OCI-LY7 (cell line): Measurements from ENCODE around the gene ARFIP1. TPM values are rescaled to one million over a fixed set of nuclear protein-coding genes. Genes with fewer than 3 reads are reported as not detected.

ENCODE experiments used
- BruUV-seq: library from RNA; stranded (reverse); fragments of 400-500 nt; replicated peaks from 2 replicates; lab custom pipeline; 2021; lab: Mats Ljungman, UMichigan
- CTCF ChIA-PET: fragments of 300-600 bp; sonication (Branson Sonifier 250); formaldehyde crosslinking; loops from one replicate; lab custom pipeline; 2022; ENCODE audit warnings: antibody characterized with exemption; ENCODE audit not compliant: unreplicated experiment; lab: Charles Lee
- POLR2A ChIA-PET: fragments of 300-600 bp; sonication (Branson Sonifier 250); formaldehyde crosslinking; loops from one replicate; lab custom pipeline; 2022; ENCODE audit warnings: antibody characterized with exemption; lab: Charles Lee
- DNase-seq: peaks from one replicate; pipeline ENCODE4 v3.0.0-alpha.2; 2015; ENCODE audit warnings: low spot score
- H2AFZ ChIP-seq: fragments of 200-600 bp; sonication (generic), shearing (Covaris generic); 2 replicates; pipeline ENCODE4 v1.6.1; 2014; ENCODE audit warnings: mild to moderate bottlenecking, antibody characterized with exemption, low read length, moderate library complexity
- H3K27ac ChIP-seq: fragments of 200-600 bp; sonication (generic); 2 replicates; pipeline ENCODE4 v1.5.1; 2014; ENCODE audit warnings: mixed run types, low read depth, mild to moderate bottlenecking, moderate library complexity, low read length, inconsistent platforms; ENCODE audit not compliant: poor library complexity, severe bottlenecking
- H3K36me3 ChIP-seq: fragments of 200-600 bp; sonication (generic); 2 replicates; pipeline ENCODE4 v1.6.1; 2014; ENCODE audit warnings: mild to moderate bottlenecking, antibody characterized with exemption, low read length, moderate library complexity, mixed read lengths; ENCODE audit not compliant: insufficient read depth
- H3K4me1 ChIP-seq: fragments of 200-600 bp; sonication (generic); 2 replicates; pipeline ENCODE4 v1.5.1; 2014; ENCODE audit warnings: mild to moderate bottlenecking, low read length; ENCODE audit not compliant: insufficient read depth, poor library complexity, severe bottlenecking
- H3K4me2 ChIP-seq: fragments of 200-600 bp; sonication (generic); 2 replicates; pipeline ENCODE4 v1.6.1; 2014; ENCODE audit warnings: mild to moderate bottlenecking, low read length
- H3K4me3 ChIP-seq: fragments of 200-600 bp; sonication (generic); 2 replicates; pipeline ENCODE4 v1.5.1; 2014; ENCODE audit warnings: mild to moderate bottlenecking, low read depth, low read length; ENCODE audit not compliant: poor library complexity, severe bottlenecking
- H3K79me2 ChIP-seq: fragments of 200-600 bp; sonication (generic); 2 replicates; pipeline ENCODE4 v1.6.1; 2016; ENCODE audit warnings: low read depth, mild to moderate bottlenecking, low read length, moderate library complexity, mixed read lengths; ENCODE audit not compliant: insufficient read depth
- H3K9me2 ChIP-seq: fragments of 200-600 bp; sonication (generic); 2 replicates; pipeline ENCODE4 v1.6.1; 2016; ENCODE audit warnings: mild to moderate bottlenecking, low read length, mixed read lengths; ENCODE audit not compliant: insufficient read depth
- H3K9me3 ChIP-seq: fragments of 200-600 bp; sonication (generic); 2 replicates; pipeline ENCODE4 v1.6.1; 2014; ENCODE audit warnings: mild to moderate bottlenecking, mixed run types, low read length, mixed read lengths
- H4K20me1 ChIP-seq: fragments of 200-600 bp; sonication (generic); 2 replicates; pipeline ENCODE4 v1.6.1; 2014; ENCODE audit warnings: mild to moderate bottlenecking, antibody characterized with exemption, low read length, moderate library complexity, mixed read lengths; ENCODE audit not compliant: insufficient read depth
- EZH2phosphoT487 ChIP-seq: fragments of 200-600 bp; sonication (generic); IDR thresholded peaks from 2 replicates; pipeline ENCODE4 v1.6.1; 2018; ENCODE audit warnings: low read depth, borderline replicate concordance, mild to moderate bottlenecking, mixed run types, antibody characterized with exemption, low read length, moderate library complexity, mixed read lengths
- intact Hi-C: fragments of 100-400 bp; cut with micrococcal nuclease; formaldehyde crosslinking; loops from one replicate; pipeline ENCODE4 v1.10.0; 2022; ENCODE audit not compliant: unreplicated experiment
- total RNA-seq, 2 experiments: library from RNA; depleted of rRNA in 1 of 2; stranded (reverse); fragments of >200 nt in 1 of 2; shearing (Covaris generic) in 1 of 2; gene quantifications; 2 replicates each; pipeline ENCODE4 v1.2.3, GENCODE V29; 2014 to 2022
- TF ChIP-seq, protein P1 (sequence below): fragments of 200-600 bp; sonication (generic); conservative IDR thresholded peaks from 2 replicates; pipeline ENCODE4 v1.5.1; 2014; ENCODE audit warnings: mild to moderate bottlenecking, antibody characterized with exemption, low read length, moderate library complexity, mixed read lengths

The ARFIP1 gene
- total RNA-seq, 2 experiments from 2014 or later = 27.0 to 29.3 TPM

DNA sequence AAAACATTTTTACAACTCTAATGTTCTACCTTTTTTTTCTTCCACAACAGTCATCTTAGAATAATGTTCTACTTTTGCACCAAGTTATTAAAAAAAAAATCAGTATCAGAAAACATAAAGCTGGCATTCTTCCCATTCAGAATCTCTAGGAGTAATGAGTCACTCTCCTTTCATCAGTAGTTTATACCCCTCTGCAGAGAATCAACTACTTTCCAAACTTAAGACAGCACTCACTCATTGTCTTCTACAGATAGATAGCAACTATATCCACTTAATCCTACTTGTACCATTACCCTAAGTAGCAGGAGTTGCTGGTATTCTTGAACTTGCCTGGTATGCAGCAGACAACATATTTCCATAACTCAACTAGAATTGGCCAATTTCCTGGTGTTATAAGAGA is 3.4 kb upstream of the ARFIP1 start:
- H4K20me1 ChIP-seq = no peaks in the 10 kb centered on the region
- no peaks in the 10 kb centered on the region for H3K9me2 ChIP-seq
- BruUV-seq = no TSS peak
- H3K36me3 ChIP-seq = no peaks in the 10 kb centered on the region
- H3K9me3 ChIP-seq = no peaks in the 10 kb centered on the region
- POLR2A ChIA-PET = interaction anchor here (0.6 kb wide), 1 partner anchor 995 kb away, joined by 3 read pairs; no protein-coding TSS in a partner anchor
- intact Hi-C loops = loop anchor here (5.0 to 10.0 kb wide), 2 partner anchors 308 to 324 kb away; no protein-coding TSS in a partner anchor
- no peak overlapping the region for H3K27ac ChIP-seq
- H3K4me3 ChIP-seq = no peak overlapping the region
- H3K4me1 ChIP-seq = peaks cover 26% of the 10 kb centered on the region
- H3K79me2 ChIP-seq = peaks cover 15% of the 10 kb centered on the region
- no peak for DNase-seq
- H3K4me2 ChIP-seq = no peak overlapping the region
- no peak for TF ChIP-seq EZH2phosphoT487
- TF ChIP-seq, protein P1, sequence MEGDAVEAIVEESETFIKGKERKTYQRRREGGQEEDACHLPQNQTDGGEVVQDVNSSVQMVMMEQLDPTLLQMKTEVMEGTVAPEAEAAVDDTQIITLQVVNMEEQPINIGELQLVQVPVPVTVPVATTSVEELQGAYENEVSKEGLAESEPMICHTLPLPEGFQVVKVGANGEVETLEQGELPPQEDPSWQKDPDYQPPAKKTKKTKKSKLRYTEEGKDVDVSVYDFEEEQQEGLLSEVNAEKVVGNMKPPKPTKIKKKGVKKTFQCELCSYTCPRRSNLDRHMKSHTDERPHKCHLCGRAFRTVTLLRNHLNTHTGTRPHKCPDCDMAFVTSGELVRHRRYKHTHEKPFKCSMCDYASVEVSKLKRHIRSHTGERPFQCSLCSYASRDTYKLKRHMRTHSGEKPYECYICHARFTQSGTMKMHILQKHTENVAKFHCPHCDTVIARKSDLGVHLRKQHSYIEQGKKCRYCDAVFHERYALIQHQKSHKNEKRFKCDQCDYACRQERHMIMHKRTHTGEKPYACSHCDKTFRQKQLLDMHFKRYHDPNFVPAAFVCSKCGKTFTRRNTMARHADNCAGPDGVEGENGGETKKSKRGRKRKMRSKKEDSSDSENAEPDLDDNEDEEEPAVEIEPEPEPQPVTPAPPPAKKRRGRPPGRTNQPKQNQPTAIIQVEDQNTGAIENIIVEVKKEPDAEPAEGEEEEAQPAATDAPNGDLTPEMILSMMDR = no peak
- CTCF ChIA-PET = no interaction called here
- no peak overlapping the region for H2AFZ ChIP-seq

DNA sequence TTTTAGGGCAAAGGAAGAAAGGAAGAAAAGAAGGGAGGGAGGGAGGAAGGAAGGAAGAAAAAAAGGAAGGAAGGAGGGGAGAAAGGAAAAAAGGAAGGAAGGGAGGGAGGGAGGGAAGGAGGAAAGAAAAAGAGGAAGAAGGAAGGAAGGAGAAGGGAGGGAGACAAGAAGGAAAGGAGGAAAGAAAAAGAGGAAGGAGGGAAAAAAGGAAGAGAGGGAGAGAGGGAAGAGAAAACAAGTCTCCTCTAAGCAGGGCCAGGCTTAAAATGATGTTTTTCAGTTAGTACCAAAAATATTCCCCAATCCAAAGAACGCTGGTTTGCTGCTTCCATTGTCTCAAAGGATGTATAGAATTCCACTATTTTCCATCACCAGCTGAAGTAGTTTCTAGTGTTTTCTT is 2.3 kb upstream of the ARFIP1 start:
- POLR2A ChIA-PET = interaction anchor here (0.8 to 2.9 kb wide), 7 partner anchors 8 to 276 kb away, joined by 3 to 31 read pairs (median 5); no protein-coding TSS in a partner anchor
- BruUV-seq = no TSS peak
- CTCF ChIA-PET = no interaction called here

More for the DNA sequence above, 2.3 kb upstream of the ARFIP1 start:
- Histone ChIP-seq H3K9me3 (no peaks in the 10 kb centered on the region), H3K79me2 (peaks cover 15% of the 10 kb centered on the region), H3K4me1 (peaks cover 38% of the 10 kb centered on the region), H3K9me2 (no peaks in the 10 kb centered on the region), H3K4me3 (no peak overlapping the region), H4K20me1 (0 out of 2 replicates have a peak, but pooled peaks cover 5% of the 10 kb centered on the region), H3K36me3 (no peaks in the 10 kb centered on the region), H2AFZ (no peak overlapping the region), H3K4me2 (peak overlapping the region; percentile 100; the same call in 1 of the 2 replicates), H3K27ac (no peak overlapping the region)
- TF ChIP-seq, protein P1 = no peak
- no peak for TF ChIP-seq EZH2phosphoT487
- DNase-seq = no peak
- intact Hi-C loops = loop anchor here (5.0 to 10.0 kb wide), 2 partner anchors 307 to 325 kb away; no protein-coding TSS in a partner anchor
